ENCODE data around the gene ARL6IP1. TPM values are rescaled to one million over a fixed set of nuclear protein-coding genes. Genes with fewer than 3 reads are reported as not detected.

ARL6IP1 gene
- total RNA-seq, result 10 to 100 TPM; 90.6 to 92.8 TPM
- polyA plus RNA-seq, result 229 TPM

- Histone ChIP-seq H3K27me3 (ENCODE audit: insufficient read depth, low read length, poor library complexity, severe bottlenecking) (no peaks in the 10 kb centered on the region), H3K4me3 (ENCODE audit: low read length) (peak within 1 kb of the TSS; percentile 82), H3K4me1 (ENCODE audit: insufficient read depth, low read length) (peaks cover 45% of the 10 kb centered on the region), H3K9me3 (ENCODE audit: low read length) (no peaks in the 10 kb centered on the region), H3K27ac (ENCODE audit: low read depth, low read length) (peak within 1 kb of the TSS; percentile 92), H3K36me3 (ENCODE audit: insufficient read depth, low read length) (peaks cover 4% of the 10 kb centered on the region)
- Mint-ChIP-seq H3K4me3 (peak within 1 kb of the TSS; percentile 88 to 98 (median 95)), H3K36me3 (peaks cover 0 to 37% (median 4%) of the 10 kb centered on the region in 3 donors), H3K27me3 (peaks cover 0 to 2% of the 10 kb centered on the region in 2 donors), H3K4me1 (peaks cover 43 to 77% (median 63%) of the 10 kb centered on the region in 3 donors), H3K27ac (peak within 1 kb of the TSS; percentile 87 to 99 (median 96)), H3K9me3 (no peaks in the 10 kb centered on the region)
- POLR2A ChIA-PET, result interaction anchor here (0.6 to 6.3 kb wide), 6 partner anchors 10 to 754 kb away, joined by 3 to 118 read pairs (median 4); partner anchors contain the start of genes COQ7, RPS15A, SMG1 and VPS35L
- peak; percentile 97 to 100 (median 99) for DNase-seq
- CTCF ChIA-PET, result interaction anchor here (0.6 to 3.5 kb wide), 28 partner anchors 8 to 723 kb away, joined by 3 to 37 read pairs (median 5); partner anchors contain the start of genes CCP110, RPS15A and SMG1
Measured at GRCh38 chr16:18801145-18801972, at the start of gene ARL6IP1. Gene ARL6IP1 (minus strand): TSS chr16:18801549. CDS start chr16:18801466, 83 bp downstream.

DNA sequence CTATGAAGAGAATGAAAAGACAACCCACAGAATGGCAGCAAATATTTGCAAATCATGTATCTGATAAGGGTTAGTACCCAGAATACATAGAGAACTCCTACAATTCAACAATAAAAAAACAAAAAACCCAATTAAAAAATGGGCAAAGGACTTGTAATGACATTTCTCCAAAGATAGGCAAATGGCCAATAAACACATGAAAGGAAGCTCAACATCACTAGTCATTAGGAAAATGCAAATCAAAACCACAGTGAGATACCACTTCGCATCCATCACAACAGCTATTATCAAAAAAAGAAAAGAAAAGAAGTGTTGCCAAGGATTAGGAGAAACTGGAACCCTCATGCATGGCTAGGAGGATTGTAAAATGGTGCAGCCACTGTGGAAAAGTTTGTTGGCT, 45.1 kb upstream of the ARL6IP1 start:
- ChIA-PET CTCF (no interaction called here), POLR2A (no interaction called here)
- no peak for DNase-seq
- Histone ChIP-seq H3K27ac (ENCODE audit: low read depth, low read length) (no peak overlapping the region), H3K4me3 (ENCODE audit: low read length) (no peak overlapping the region), H3K4me1 (ENCODE audit: insufficient read depth, low read length) (no peaks in the 10 kb centered on the region), H3K36me3 (ENCODE audit: insufficient read depth, low read length) (peaks cover 76% of the 10 kb centered on the region), H3K9me3 (ENCODE audit: low read length) (no peaks in the 10 kb centered on the region), H3K27me3 (ENCODE audit: insufficient read depth, low read length, poor library complexity, severe bottlenecking) (no peaks in the 10 kb centered on the region)
- peaks cover 0 to 6% (median 0%) of the 10 kb centered on the region in 3 donors for H3K4me1 Mint-ChIP-seq
- no peaks in the 10 kb centered on the region for H3K27me3 Mint-ChIP-seq
- no peaks in the 10 kb centered on the region for H3K9me3 Mint-ChIP-seq
- no peak overlapping the region for H3K4me3 Mint-ChIP-seq
- peak overlapping the region in 2 of 8 donors; percentile 37 to 61 for H3K27ac Mint-ChIP-seq
- peaks cover 3 to 91% (median 37%) of the 10 kb centered on the region in 3 donors for H3K36me3 Mint-ChIP-seq

GRCh38 chr16:18842565-18842964, 41.2 kb upstream of the ARL6IP1 start:
- no peak overlapping the region for H3K4me3 Mint-ChIP-seq
- no peaks in the 10 kb centered on the region for H3K27me3 Mint-ChIP-seq
- no peak for DNase-seq
- H3K4me1 ChIP-seq (ENCODE audit: insufficient read depth, low read length), result no peaks in the 10 kb centered on the region
- H3K36me3 Mint-ChIP-seq, result peaks cover 10 to 90% (median 35%) of the 10 kb centered on the region in 3 donors
- H3K9me3 Mint-ChIP-seq, result no peaks in the 10 kb centered on the region
- H3K27me3 ChIP-seq (ENCODE audit: insufficient read depth, low read length, poor library complexity, severe bottlenecking), result no peaks in the 10 kb centered on the region
- ChIA-PET POLR2A (interaction anchor here (0.6 kb wide), 1 partner anchor 39 kb away, joined by 5 read pairs; no protein-coding TSS in a partner anchor), CTCF (interaction anchor here (1.4 kb wide), 1 partner anchor 42 kb away, joined by 3 read pairs; the partner anchor contains the start of gene ARL6IP1)
- H3K9me3 ChIP-seq (ENCODE audit: low read length), result no peaks in the 10 kb centered on the region
- no peak overlapping the region for H3K27ac ChIP-seq (ENCODE audit: low read depth, low read length)
- peaks cover 76% of the 10 kb centered on the region for H3K36me3 ChIP-seq (ENCODE audit: insufficient read depth, low read length)
- H3K4me3 ChIP-seq (ENCODE audit: low read length), result no peak overlapping the region
- H3K27ac Mint-ChIP-seq, result peak overlapping the region in 3 of 8 donors; percentile 5 to 54 (median 44)
- H3K4me1 Mint-ChIP-seq, result peaks cover 0 to 9% (median 0%) of the 10 kb centered on the region in 3 donors

DNA sequence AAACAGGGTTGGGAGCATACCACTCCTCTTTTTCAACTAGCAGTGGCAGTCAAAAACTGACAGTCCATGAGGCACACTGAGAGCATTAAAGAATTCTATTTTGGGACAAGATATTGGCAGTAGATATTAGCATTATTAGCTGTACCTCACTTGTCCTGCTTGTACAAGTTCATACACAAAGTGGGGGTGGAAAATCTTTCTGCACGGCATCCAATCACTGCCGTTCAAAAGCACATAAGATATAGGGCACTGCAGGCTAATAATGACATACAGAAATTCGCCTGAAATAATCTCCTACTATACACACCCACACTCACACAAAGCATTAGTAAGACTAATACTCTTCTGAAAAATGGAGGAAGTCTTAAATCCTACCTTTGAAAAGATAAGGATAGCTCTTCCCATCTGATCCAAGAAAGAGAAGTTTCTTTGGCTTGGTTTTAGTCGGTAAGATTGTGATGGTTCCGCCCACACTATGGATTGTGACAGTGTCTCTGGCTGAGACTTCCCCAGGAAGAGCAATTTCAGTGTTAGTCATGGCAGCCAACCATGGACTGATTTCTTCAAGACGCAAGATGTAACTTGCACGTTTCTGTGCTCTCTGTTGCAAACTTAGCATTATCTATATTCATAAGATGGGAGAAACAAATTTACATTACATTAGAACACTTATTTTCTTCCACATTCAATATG, 40.6 kb upstream of the ARL6IP1 start:
- no peak overlapping the region for H3K4me3 ChIP-seq (ENCODE audit: low read length)
- Mint-ChIP-seq H3K4me1 (peaks cover 0 to 8% (median 0%) of the 10 kb centered on the region in 3 donors), H3K27me3 (no peaks in the 10 kb centered on the region), H3K9me3 (no peaks in the 10 kb centered on the region), H3K36me3 (peaks cover 10 to 91% (median 35%) of the 10 kb centered on the region in 3 donors), H3K4me3 (no peak overlapping the region), H3K27ac (no peak overlapping the region)
- no peaks in the 10 kb centered on the region for H3K9me3 ChIP-seq (ENCODE audit: low read length)
- ChIA-PET POLR2A (interaction anchor here (0.6 kb wide), 1 partner anchor 38 kb away, joined by 5 read pairs; no protein-coding TSS in a partner anchor), CTCF (interaction anchor here (1.4 kb wide), 1 partner anchor 41 kb away, joined by 3 read pairs; the partner anchor contains the start of gene ARL6IP1)
- no peaks in the 10 kb centered on the region for H3K27me3 ChIP-seq (ENCODE audit: insufficient read depth, low read length, poor library complexity, severe bottlenecking)
- no peaks in the 10 kb centered on the region for H3K4me1 ChIP-seq (ENCODE audit: insufficient read depth, low read length)
- peaks cover 78% of the 10 kb centered on the region for H3K36me3 ChIP-seq (ENCODE audit: insufficient read depth, low read length)
- no peak for DNase-seq
- no peak overlapping the region for H3K27ac ChIP-seq (ENCODE audit: low read depth, low read length)

GRCh38 chr16:18839555-18839954, 38.2 kb upstream of the ARL6IP1 start:
- no peaks in the 10 kb centered on the region for H3K27me3 ChIP-seq (ENCODE audit: insufficient read depth, low read length, poor library complexity, severe bottlenecking)
- ChIA-PET POLR2A (no interaction called here), CTCF (no interaction called here)
- H3K4me1 Mint-ChIP-seq, result peaks cover 0 to 3% (median 0%) of the 10 kb centered on the region in 3 donors
- no peaks in the 10 kb centered on the region for H3K9me3 ChIP-seq (ENCODE audit: low read length)
- DNase-seq, result no peak
- H3K9me3 Mint-ChIP-seq, result no peaks in the 10 kb centered on the region
- H3K4me1 ChIP-seq (ENCODE audit: insufficient read depth, low read length), result no peaks in the 10 kb centered on the region
- H3K27ac ChIP-seq (ENCODE audit: low read depth, low read length), result no peak overlapping the region
- H3K36me3 ChIP-seq (ENCODE audit: insufficient read depth, low read length), result peaks cover 76% of the 10 kb centered on the region
- no peaks in the 10 kb centered on the region for H3K27me3 Mint-ChIP-seq
- H3K4me3 ChIP-seq (ENCODE audit: low read length), result no peak overlapping the region
- peak overlapping the region in 4 of 8 donors; percentile 38 to 93 (median 72) for H3K27ac Mint-ChIP-seq
- H3K4me3 Mint-ChIP-seq, result no peak overlapping the region
- H3K36me3 Mint-ChIP-seq, result peaks cover 10 to 90% (median 38%) of the 10 kb centered on the region in 3 donors

GRCh38 chr16:18836702-18837101, 35.4 kb upstream of the ARL6IP1 start:
- Histone ChIP-seq H3K27ac (ENCODE audit: low read depth, low read length) (no peak overlapping the region), H3K27me3 (ENCODE audit: insufficient read depth, low read length, poor library complexity, severe bottlenecking) (no peaks in the 10 kb centered on the region), H3K9me3 (ENCODE audit: low read length) (no peaks in the 10 kb centered on the region), H3K36me3 (ENCODE audit: insufficient read depth, low read length) (peaks cover 78% of the 10 kb centered on the region), H3K4me1 (ENCODE audit: insufficient read depth, low read length) (no peaks in the 10 kb centered on the region), H3K4me3 (ENCODE audit: low read length) (no peak overlapping the region)
- no peak for DNase-seq
- CTCF ChIA-PET, result interaction anchor here (1.6 kb wide), 1 partner anchor 35 kb away, joined by 7 read pairs; the partner anchor contains the start of gene ARL6IP1
- peak overlapping the region in 4 of 8 donors; percentile 23 to 64 (median 44) for H3K27ac Mint-ChIP-seq
- no peak overlapping the region for H3K4me3 Mint-ChIP-seq
- no peaks in the 10 kb centered on the region for H3K27me3 Mint-ChIP-seq
- no peaks in the 10 kb centered on the region for H3K9me3 Mint-ChIP-seq
- peaks cover 6 to 89% (median 36%) of the 10 kb centered on the region in 3 donors for H3K36me3 Mint-ChIP-seq
- POLR2A ChIA-PET, result no interaction called here
- H3K4me1 Mint-ChIP-seq, result peaks cover 0 to 3% (median 0%) of the 10 kb centered on the region in 3 donors

- peaks cover 0 to 3% (median 0%) of the 10 kb centered on the region in 3 donors for H3K4me1 Mint-ChIP-seq
- ChIA-PET CTCF (interaction anchor here (2.8 kb wide), 1 partner anchor 33 kb away, joined by 9 read pairs; the partner anchor contains the start of gene ARL6IP1), POLR2A (no interaction called here)
- no peaks in the 10 kb centered on the region for H3K9me3 Mint-ChIP-seq
- no peak overlapping the region for H3K27ac ChIP-seq (ENCODE audit: low read depth, low read length)
- DNase-seq, result no peak
- peaks cover 6 to 86% (median 32%) of the 10 kb centered on the region in 3 donors for H3K36me3 Mint-ChIP-seq
- H3K4me1 ChIP-seq (ENCODE audit: insufficient read depth, low read length), result no peaks in the 10 kb centered on the region
- H3K27me3 Mint-ChIP-seq, result no peaks in the 10 kb centered on the region
- H3K27me3 ChIP-seq (ENCODE audit: insufficient read depth, low read length, poor library complexity, severe bottlenecking), result no peaks in the 10 kb centered on the region
- no peak overlapping the region for H3K27ac Mint-ChIP-seq
- peaks cover 80% of the 10 kb centered on the region for H3K36me3 ChIP-seq (ENCODE audit: insufficient read depth, low read length)
- H3K4me3 Mint-ChIP-seq, result no peak overlapping the region
- H3K9me3 ChIP-seq (ENCODE audit: low read length), result no peaks in the 10 kb centered on the region
- no peak overlapping the region for H3K4me3 ChIP-seq (ENCODE audit: low read length)
Measured at GRCh38 chr16:18834864-18835263, 33.5 kb upstream of the ARL6IP1 start.
